Fibroblast of mammary gland (primary cell): Measurements from ENCODE around the gene PLCB4.

Experiments
- DNase-seq: peaks from one replicate; pipeline ENCODE4 v3.0.0-alpha.2; 2010; ENCODE audit warnings: low read depth
- H3K4me3 ChIP-seq: 2 replicates; pipeline ENCODE4 v1.5.1; 2011; ENCODE audit warnings: low read depth, mild to moderate bottlenecking, low read length, moderate library complexity; ENCODE audit not compliant: control insufficient read depth
- TF ChIP-seq, protein P1 (sequence below): conservative IDR thresholded peaks from 2 replicates; pipeline ENCODE4 v1.5.1; 2011; ENCODE audit warnings: low read depth, low read length, inconsistent platforms; ENCODE audit not compliant: control insufficient read depth, insufficient read depth

The PLCB4 gene

DNA sequence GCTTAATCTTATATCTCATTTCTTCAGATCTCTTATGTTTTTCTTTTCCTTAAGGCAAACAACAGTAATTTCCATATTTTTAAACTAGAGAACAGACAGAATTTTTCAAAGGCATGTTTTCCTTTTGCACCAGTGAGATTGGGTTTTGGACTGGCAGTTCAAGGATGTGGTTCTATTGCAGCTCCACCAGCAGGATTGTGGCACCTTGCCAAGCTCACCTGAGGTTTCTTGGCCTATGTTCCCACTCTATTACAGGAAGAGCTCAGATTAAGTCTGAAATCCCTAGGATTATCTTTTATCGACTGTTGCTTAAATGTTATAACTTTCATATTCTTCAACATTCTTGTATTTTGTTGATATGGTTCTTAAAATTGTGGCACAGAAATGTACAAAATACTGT is 218.9 kb downstream of the PLCB4 start:
- TF ChIP-seq, protein P1, sequence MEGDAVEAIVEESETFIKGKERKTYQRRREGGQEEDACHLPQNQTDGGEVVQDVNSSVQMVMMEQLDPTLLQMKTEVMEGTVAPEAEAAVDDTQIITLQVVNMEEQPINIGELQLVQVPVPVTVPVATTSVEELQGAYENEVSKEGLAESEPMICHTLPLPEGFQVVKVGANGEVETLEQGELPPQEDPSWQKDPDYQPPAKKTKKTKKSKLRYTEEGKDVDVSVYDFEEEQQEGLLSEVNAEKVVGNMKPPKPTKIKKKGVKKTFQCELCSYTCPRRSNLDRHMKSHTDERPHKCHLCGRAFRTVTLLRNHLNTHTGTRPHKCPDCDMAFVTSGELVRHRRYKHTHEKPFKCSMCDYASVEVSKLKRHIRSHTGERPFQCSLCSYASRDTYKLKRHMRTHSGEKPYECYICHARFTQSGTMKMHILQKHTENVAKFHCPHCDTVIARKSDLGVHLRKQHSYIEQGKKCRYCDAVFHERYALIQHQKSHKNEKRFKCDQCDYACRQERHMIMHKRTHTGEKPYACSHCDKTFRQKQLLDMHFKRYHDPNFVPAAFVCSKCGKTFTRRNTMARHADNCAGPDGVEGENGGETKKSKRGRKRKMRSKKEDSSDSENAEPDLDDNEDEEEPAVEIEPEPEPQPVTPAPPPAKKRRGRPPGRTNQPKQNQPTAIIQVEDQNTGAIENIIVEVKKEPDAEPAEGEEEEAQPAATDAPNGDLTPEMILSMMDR: no peak
- no peak overlapping the region for H3K4me3 ChIP-seq
- DNase-seq: no peak

DNA sequence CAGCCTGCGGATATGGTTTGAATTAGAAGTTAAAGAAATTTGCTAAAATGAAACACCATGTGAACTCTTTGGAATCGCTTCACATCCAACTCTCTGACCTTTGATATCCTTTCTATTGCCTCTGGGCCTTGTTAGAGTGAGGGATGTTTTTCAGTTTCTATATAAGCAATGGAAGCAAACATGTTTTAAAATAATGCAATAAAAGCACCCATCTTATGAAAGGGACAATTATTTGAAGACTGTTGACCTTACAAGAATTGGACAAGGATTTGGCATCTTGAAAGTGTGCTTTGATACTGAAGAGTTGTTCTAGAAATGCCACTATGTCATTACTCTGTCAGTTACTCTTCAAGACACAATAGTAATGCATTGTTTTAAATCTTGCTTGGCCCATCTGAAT is 221.4 kb downstream of the PLCB4 start:
- no peak overlapping the region for H3K4me3 ChIP-seq
- TF ChIP-seq, protein P1: no peak
- no peak for DNase-seq

DNA sequence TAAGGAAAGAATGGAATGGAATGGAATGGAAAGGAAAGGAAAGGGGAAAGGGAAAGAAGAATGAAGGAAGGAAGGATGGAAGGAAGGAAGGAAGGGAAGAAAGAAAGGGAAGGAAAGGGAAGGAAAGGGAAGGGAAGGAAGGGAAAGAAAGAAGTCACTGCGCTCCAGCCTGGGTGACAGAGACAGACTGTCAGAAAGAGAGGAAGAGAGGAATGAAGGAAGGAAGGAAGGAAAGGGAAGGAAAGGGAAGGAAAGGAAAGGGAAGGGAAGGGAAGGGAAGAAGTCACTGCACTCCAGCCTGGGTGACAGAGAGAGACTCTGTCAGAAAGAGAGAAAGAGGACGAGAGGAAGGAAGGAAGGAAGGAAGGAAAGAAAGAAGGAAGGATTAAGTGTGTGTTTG is 224.3 kb downstream of the PLCB4 start:
- H3K4me3 ChIP-seq: no peak overlapping the region
- TF ChIP-seq, protein P1: no peak
- no peak for DNase-seq

DNA sequence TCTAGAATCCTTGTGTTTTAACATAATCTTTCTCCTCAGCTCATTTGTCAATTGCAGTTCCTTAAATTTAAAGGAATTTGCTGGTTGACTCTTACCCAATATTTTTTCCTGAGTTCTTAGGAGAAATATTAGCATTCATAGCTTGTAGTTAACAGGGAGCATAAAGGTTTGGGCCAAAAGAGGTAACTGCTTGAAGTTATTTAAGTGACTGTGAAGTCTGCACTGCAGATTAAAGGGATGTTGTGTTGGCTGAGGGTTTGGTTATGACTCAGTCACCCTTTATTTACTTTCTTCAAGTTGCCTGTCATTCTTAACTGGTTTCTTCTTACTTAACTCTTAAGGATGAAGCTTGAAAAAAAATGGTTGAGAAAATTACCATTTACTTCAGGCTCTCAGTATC is 225.2 kb downstream of the PLCB4 start:
- DNase-seq: peak; percentile 71
- H3K4me3 ChIP-seq: no peak overlapping the region
- TF ChIP-seq, protein P1: no peak

DNA sequence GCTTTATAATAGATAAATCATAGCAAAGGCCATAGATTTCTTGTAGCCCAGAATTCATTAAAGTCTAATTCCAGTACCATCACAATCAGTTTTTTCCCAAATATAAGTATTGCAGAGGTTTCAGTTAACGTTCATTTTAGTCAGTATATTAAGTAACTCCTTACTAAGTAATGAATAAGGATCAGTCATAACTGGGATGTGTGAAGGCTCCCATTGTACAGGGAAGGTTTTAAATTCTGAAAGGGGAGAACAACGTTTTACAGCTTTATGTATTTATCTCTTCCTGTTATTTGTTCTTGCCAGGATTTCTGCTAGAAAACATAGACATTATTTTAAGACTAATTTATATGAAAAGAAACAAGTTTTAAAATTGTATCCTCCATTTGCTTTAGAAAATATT is 230.0 kb downstream of the PLCB4 start:
- DNase-seq: no peak
- no peak overlapping the region for H3K4me3 ChIP-seq
- TF ChIP-seq, protein P1: no peak

DNA sequence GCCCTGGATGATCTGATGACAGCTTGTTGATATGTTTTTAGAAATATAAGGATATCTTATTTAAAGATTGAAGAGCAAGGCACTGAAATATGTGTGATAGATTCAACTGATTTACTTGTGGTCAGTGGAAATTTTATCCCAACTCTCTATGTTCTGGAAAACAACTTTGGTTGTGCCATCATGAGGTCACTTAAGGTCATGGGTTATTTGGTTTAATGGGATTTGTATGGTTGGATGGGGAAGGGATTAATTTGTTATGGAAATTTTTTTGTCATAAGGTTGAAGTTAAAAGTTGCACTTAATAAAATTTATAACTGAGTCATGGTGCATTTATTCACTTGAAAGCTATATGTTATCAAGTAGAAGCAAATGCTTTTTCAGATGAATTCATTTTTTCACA is 231.2 kb downstream of the PLCB4 start:
- no peak for DNase-seq
- no peak overlapping the region for H3K4me3 ChIP-seq
- TF ChIP-seq, protein P1: no peak

DNA sequence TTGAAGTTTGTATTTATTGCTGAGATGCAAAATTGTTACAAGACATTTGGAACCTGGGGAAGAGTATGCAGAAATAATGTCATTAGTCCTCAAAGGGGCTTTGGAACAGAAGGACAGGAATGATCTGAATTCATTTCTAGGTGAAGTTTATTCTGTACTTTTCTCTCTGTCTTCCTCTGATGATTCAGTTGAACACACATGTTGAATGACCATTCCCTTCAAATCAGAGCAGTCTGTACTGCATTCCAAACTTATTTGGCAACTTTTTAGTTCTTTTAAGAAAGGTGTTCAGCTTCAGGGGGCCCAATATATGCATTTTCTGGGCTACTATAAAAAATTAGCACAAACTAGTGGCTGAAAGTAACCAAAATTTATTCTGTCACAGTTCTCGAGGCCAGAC is 231.6 kb downstream of the PLCB4 start:
- TF ChIP-seq, protein P1: no peak
- no peak for DNase-seq
- no peak overlapping the region for H3K4me3 ChIP-seq
